ENCODE results near the gene GLYR1. TPM values are rescaled to one million over a fixed set of nuclear protein-coding genes. Genes with fewer than 3 reads are reported as not detected.

Gene GLYR1
- total and polyA plus RNA-seq, 2 experiments from 2014 or later: 59.9 to 105 TPM

- TF ChIP-seq ZNF462 (CRISPR knock-in tag; IDR thresholded peaks at IDR 0.05) (no peak), NANOG (IDR thresholded peaks at IDR 0.05; ENCODE audit: borderline replicate concordance) (no peak), JUNB (IDR thresholded peaks at IDR 0.05; ENCODE audit: unreplicated experiment) (no peak), ETS1 (IDR thresholded peaks at IDR 0.05) (no peak), EZH2phosphoT487 (IDR thresholded peaks at IDR 0.05; ENCODE audit: unreplicated experiment) (no peak), CTCF (conservative IDR thresholded peaks at IDR 0.05; ENCODE audit: low read depth in 2 of 2) (no peak), STAT1 (IDR thresholded peaks at IDR 0.05; ENCODE audit: unreplicated experiment) (no peak)
Measured at GRCh38 chr16:4884972-4885874, 38.1 kb upstream of the GLYR1 start (continued).

All from GM23338 (cell line).